ENCODE results near the gene PARP9. TPM values are rescaled to one million over a fixed set of nuclear protein-coding genes. Genes with fewer than 3 reads are reported as not detected.

The PARP9 gene
- total and polyA plus RNA-seq, 10 of the 15 experiments (the other 5 are each of a cell fraction or from before 2014, with no cell fraction given), result 34.0 to 122 (median 46.1) TPM

- no peak for TF ChIP-seq E4F1 (IDR thresholded peaks at IDR 0.05; ENCODE audit: borderline replicate concordance, partially characterized antibody)
- TF ChIP-seq POLR2A (IDR thresholded peaks at IDR 0.05; ENCODE audit: low read depth, low read length), result no peak
- TF ChIP-seq MTA3 (IDR thresholded peaks at IDR 0.05; ENCODE audit: borderline replicate concordance, low read length), result no peak
- TF ChIP-seq MYB (IDR thresholded peaks at IDR 0.05; ENCODE audit: borderline replicate concordance, low read depth, low read length), result no peak
- TF ChIP-seq EP300 (IDR thresholded peaks at IDR 0.05; ENCODE audit: borderline replicate concordance in 1 of 2, control insufficient read depth in 1 of 2, low read depth in 2 of 2, low read length in 2 of 2), result no peak
- TF ChIP-seq HDAC2 (IDR thresholded peaks at IDR 0.05), result no peak
- TF ChIP-seq RAD51 (IDR thresholded peaks at IDR 0.05), result no peak
- no peak for TF ChIP-seq REST (IDR thresholded peaks at IDR 0.05; ENCODE audit: low read depth, low read length)
- TF ChIP-seq ELK1 (IDR thresholded peaks at IDR 0.05; ENCODE audit: low read depth, low read length), result no peak
These were observed 42.2 kb upstream of the PARP9 start (continued) for GRCh38 chr3:122606330-122606729.

Data from GM12878 (cell line).